Hippocampal formation (tissue), 2 donors: Measurements from ENCODE around the gene FIGN.
A peak's percentile ranks its signal among the peaks of the same experiment; 100 is the strongest.

Experiments used
- DNase-seq, 2 donors: peaks; one replicate each; lab custom pipeline; 2025; lab: John Stamatoyannopoulos, UW

Gene FIGN, protein sequence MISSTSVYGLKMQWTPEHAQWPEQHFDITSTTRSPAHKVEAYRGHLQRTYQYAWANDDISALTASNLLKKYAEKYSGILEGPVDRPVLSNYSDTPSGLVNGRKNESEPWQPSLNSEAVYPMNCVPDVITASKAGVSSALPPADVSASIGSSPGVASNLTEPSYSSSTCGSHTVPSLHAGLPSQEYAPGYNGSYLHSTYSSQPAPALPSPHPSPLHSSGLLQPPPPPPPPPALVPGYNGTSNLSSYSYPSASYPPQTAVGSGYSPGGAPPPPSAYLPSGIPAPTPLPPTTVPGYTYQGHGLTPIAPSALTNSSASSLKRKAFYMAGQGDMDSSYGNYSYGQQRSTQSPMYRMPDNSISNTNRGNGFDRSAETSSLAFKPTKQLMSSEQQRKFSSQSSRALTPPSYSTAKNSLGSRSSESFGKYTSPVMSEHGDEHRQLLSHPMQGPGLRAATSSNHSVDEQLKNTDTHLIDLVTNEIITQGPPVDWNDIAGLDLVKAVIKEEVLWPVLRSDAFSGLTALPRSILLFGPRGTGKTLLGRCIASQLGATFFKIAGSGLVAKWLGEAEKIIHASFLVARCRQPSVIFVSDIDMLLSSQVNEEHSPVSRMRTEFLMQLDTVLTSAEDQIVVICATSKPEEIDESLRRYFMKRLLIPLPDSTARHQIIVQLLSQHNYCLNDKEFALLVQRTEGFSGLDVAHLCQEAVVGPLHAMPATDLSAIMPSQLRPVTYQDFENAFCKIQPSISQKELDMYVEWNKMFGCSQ

DNA sequence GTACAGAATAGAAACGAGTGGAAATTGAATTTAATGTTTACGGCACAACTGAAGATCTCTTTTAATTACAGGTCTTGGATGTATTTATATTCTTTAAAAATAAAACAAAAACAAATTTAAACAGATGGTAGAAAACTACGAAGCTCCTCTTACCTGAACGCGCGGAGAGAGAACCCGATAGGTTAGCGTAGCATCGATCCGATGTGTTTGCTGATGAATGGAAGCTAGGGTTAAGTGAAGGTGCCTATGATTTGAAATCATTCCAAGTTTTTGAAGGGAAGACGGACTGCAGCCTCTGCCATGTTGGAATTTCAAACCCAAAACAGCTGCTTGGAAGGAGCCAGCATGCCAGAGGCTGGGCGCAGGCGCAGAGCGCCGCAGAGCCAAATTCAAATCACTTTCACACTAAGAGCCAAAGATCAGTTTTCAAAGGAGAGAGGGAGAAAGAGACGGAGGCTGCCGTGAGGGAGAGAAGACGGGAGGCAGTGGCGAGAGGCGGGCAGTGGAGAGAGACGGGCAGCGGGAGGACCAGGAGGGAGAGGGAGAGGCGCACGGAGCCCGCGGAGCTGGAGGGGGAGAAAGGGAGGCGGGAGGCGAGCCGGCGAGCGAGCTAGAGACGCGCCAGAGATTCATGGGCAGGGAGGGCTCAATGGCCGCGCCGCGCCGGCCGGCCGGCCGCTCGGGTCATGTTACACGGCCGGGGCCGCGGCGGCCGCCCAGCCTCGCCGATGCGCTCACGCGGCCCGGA is at the start of gene FIGN:
Gene FIGN (minus strand): TSS at position 324 of the 748 bp plus-strand sequence. CDS start 1,081 bp downstream, outside the sequence.
- DNase-seq = peak; percentile 76 to 77

DNA sequence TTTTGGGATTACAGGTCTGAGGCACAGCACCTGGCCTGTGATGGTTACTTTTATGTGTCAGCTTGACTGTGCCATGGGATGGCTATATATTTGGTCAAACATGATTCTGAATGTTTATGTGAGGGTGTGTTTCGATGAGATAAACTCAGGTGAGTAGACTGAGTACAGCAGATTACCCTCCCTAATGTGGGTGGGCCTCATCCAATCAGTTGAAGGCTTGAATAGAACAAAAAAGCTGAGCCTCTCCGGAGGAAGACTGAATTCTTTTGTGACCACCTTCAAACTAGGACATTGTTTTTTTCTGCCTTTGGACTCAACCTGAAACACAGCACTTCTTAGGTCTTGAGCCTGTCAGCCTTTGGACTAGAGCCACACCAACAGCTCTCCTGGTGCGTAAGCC is 49.4 kb upstream of the FIGN start:
- DNase-seq = no peak

DNA sequence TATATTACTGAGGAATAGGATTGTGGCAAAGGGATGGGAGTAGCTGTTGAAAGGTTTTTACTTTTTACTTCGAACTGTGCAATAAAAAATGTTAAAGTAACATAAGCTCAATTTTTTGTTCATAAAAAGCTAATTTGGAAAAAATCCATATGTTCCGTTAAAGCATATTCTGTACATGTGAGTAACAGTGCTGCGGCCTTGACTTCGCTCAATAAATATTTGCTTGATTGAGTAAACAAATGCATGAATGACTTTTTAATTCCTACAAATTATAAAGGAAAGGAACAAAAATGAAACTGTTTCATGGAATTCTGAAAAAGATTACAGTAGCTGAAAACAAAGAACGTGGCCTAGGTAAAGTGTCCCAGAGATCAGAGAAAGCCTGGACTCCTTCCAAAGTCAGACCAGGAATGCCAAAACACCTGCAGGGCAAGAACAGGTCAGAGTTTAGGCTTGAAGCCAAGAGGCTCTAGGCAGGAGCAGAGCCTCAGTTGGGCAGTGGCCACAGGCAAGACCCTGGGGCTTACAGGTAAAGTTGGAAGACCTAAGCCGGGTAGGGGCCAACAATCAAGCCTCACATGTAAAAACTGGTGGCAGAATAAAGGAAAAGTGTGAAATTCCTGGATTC is 44.3 kb upstream of the FIGN start:
- no peak for DNase-seq

DNA sequence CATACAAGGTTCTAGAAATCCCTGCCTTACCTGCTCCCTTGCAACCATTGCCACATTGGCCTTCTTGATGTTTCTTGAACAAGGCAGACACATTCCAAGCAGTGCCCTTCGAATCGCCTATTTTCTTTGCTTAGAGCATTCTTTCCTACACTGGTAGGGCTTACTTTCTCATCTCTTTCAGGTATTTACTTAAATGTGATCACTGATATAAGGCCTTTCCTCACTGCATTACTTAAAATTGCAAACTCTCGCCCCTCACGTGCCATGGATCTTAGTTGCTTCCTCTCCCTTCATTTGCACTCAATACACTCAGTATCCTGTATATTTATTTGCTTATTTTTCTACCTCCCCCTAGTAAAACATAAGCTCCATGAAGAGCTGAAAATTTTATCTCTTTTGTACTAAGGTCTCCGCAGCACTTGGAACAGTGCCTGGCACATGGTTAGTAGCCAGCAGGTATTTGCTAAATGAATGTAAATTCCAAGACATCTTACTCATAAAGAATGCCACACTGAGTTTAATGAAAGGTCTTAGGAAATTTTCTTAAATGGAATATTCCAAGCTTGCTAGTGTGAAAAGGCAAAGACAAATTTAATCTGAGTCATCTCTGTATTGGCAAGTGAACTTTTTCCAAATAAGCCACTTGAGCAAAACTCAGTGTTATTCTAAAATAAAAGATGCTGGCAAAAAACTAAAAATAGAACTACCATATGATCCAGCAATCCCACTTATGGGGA is 42.4 kb upstream of the FIGN start:
- DNase-seq = no peak

DNA sequence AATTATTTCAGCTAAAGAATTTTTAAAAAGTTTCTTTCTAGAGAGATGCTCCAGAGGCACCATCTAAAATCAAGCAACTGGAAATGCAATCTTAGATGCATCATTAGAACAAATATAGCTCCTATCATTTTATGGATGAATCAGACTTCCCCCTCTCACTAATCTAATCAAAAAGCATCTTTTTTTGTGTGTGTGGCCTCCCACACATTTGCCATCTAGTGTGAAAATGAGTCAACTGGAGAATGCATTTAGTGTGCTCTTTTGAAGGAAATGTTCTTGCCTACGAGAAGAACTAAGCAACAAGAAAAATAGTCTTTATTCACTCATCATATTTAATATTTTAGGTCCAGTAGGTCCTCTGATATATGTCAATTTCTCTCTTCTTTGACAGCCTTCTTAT is 39.5 kb upstream of the FIGN start:
- peak in 1 of 2 donors; percentile 6 for DNase-seq

DNA sequence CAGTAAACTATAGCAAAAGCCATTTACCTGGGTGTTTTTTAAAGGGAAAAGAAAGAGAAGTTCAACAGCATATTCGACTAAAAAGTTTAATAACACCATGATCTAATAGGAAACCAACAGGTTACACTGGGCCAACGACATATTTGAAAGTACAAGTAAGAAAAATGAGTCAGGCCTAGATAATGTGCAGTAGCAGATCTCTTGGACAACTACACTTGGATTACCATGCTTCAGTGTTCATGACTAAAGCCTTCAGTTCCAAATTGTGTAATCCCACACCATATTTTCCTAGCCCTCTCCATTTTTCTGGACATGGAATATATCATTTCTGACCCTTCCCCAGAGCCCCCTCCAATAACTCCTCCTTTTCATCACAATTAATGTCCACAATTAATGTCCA is 39.1 kb upstream of the FIGN start:
- DNase-seq = no peak

DNA sequence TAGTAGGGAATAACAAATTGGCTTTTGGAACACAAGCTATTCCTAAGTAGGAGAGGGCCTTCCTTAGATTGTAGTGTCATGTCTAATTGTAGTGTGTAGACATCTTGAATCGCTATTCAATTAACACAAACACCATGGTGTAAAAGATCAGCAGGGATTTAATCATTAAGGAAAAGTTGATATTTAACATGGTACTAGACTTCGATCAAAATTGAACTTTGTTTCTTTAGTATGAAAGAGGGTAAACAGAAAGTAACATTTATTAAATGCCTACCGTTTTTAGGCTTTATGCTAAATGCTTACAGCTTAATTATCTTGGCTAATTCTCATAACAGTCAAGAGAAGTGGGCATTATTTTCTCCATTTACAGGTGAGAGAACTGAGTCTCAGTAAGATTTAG is 37.5 kb upstream of the FIGN start:
- no peak for DNase-seq

DNA sequence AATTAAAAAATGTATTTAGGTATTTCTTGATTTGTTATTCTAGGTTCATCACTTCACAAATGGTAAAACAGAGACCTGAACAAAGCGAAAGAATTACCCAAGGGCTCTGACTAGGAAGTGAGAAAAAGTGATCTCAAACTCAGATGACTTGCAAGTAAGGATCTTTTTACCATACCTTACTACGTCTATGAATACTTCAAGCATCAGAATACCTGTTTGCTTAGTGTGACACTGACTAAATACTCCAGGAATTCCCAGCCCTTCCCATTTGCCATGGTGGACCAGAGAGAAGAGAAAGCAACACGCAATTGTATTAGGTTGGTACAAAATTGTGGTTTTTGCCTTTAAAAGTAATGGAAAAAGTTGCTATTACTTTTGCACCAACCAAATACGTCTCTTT is 35.8 kb upstream of the FIGN start:
- DNase-seq = no peak

DNA sequence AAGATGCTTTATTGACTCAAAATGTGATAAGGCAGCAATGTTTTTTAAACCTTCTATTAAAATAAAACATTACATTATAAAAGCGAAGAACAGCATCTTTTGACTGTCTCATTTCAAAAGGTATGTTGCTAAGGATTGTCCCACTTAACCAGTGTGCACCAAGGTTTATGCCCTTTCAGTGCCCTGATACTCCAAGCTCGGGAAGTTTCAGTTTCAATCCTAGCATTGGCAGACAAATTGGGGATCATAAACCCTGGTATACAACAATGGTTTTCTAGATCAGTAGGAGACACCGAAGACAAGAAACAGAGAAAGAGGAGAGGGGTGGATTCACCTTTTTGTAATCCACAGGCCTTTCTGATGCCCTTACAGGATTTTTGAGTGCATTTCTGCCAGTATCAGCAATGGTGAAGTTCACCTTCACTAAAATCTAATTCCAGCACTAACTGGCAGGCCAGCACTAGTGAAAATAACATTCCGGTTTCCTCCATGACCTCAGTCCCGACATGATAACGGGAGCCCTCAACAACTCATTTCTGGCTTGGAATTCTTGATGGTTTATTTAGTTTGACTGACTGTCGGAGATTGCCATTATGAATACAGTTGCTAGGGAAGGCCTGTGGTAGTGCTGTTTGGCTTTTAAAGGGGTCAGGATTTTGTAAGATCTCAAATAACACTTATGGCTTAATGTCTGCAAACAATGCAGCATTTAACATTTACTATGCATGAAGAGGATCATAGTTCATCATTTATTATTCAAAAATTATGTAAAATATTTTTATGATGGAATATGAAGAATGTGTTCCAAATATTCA is 33.3 kb upstream of the FIGN start:
- DNase-seq = no peak

DNA sequence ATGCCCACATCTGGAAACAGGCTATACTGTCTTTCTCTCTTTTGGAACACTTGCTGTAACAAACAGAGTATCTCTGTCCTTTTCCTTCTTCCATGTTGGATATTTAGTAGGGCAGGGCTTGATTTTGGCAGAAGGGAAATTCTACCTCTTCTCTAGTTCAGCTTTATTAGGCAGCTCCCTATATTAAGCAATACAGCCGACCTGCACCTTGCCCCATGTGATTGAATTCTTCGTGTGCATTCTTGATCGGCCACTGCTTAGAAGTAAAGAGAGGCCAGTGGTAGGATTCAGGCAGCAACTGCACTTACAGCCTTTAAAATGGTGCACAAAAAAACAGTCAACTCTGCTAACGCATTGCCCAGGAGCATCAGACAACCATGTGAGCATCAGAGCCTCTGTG is 31.3 kb upstream of the FIGN start:
- DNase-seq = no peak

DNA sequence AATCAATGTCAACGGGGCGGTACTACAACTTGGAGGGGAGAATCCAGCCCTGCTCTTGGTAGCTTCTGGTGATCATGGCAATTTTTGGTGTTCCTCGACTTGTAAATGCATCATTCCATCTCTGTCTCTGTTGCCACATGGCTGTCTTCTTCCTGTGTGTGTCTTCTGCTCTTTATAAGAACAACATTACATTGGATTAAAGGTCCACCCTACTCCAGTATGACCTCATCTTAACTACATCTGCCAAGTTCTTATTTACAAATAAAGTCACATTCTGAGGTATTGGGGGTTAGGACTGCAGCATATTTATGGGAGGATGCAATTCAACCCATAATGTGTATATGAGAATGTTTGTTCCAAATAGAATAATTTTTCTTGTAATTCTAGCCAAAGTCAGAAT is 28.8 kb upstream of the FIGN start:
- no peak for DNase-seq

DNA sequence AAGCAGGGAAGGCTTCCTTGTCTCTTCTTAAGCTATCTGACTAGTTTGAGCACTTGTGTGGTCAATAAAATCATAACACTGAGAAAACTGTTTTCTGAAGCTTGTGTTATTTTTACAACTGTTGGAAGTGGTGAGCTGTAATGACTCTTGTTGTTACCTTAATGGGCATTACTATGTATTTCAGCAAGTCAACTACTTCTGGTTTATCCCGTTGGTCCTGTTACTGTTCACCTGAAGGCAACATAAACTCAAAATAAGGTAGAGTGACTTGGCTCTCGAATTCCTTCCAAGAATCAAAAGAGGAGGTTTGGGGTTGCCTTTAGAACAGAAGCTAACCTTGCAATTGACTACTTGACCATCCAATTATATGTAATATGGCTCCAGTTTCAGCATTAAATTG is 23.2 kb upstream of the FIGN start:
- DNase-seq = no peak

DNA sequence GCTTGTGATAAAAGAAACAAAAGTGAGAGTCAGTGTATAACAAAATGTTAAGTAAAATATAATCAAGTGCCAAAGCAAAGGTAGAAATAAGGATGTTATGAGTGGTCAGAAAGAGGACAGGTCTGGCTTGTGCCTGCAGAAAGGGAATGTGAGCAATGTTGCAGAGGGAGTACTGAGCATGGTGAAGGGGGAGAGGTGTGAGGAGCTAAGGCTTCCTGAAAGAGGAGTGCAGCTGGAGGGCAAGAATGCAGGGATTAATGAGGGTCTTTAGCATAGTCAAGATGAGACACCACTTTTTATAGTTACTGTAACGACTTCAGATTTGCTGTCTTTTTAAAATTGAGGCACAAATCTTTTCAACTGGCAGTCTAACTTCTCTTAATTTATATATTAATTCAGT is 22.0 kb upstream of the FIGN start:
- no peak for DNase-seq

DNA sequence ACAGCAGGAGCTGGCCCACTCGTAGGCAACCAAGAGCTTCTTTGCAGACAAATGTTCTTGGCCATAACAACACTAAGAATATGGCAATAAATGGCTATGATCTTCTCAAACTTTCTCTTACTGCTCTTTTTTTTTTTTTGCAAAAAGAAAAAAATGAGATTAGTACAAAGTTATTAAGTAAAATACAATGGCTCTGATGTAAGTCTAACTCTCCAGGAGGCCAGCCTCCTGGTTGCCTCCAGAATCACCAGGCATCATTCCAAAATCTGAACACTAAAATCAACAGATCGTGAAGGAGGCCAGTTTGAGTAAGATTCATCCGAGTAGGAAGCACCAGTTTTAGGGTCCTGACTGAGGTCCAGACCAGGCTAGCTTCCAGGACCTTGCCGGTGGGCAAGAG is 20.8 kb upstream of the FIGN start:
- DNase-seq = no peak

DNA sequence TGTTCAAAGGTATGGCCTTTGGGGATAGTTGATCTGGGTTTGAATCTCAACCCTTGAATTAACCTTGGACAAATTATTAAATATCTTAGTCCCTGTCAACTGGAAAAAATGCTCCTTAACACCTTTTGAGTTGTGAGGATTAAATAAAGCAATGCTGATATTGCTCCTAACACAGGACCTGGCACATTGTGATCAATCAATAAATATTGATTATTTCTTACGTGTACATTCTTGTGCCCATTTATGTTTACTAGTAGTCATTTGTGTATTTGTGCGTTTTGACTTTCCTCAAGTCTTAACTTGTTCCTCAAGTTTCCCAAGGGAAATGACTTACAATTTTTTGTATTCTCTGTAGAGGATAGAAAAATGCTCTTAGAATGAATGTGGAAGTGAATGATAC is 19.6 kb upstream of the FIGN start:
- DNase-seq = no peak

DNA sequence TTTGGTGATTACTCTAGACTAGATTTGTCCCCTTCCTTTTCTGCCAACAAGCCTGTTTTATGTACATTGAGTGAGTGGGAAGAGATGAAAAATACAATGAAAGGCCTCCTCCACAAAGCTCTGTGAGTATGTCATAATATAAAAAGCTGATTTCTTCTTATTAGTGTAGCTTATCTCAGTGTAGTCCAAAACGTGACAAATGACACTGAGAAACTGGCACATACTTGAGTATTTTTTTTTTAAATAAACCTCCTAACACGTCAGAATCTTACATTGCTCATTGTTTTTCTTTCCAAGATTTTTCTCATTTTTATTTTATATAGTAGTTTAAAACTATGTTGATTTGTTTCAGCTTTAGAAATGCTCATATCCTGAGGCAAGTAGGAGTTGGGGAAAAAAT is 17.9 kb upstream of the FIGN start:
- no peak for DNase-seq

DNA sequence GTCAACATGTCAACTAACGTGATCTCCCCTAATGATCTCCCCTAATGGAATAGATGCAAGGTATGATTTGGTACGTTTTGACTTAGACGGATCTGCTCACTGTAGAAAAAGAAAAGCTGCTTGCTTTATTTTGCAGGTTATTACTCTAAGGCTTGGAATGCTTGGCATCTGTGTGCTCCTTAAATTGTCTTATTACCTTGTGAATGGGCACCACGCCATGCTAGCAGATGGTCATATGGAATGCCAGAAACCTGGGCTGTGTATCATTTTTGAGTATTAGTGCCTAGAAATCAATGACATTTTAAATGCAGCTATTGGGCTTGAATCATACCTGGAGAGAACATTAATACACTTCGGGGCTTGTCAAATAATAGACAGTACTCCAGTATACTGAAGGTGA is 16.5 kb upstream of the FIGN start:
- no peak for DNase-seq

DNA sequence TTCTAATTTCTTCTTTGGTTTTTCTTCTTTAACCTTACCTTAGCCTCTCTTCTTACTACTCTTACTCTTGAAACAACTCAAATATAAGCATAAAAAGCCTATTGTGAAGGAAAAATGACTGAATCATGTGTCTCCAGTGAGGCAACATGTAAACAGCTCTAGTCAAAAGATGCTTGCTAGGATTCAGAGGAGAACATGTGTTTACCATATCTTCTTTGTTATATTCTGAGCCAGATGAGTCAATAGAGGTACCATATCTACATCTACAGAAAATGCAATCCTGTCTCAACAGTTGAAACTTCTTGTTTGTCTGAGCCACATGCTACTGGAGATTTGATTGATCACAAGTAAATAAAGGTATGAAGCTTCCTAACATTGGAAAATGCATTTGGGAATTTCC is 15.9 kb upstream of the FIGN start:
- DNase-seq = no peak

DNA sequence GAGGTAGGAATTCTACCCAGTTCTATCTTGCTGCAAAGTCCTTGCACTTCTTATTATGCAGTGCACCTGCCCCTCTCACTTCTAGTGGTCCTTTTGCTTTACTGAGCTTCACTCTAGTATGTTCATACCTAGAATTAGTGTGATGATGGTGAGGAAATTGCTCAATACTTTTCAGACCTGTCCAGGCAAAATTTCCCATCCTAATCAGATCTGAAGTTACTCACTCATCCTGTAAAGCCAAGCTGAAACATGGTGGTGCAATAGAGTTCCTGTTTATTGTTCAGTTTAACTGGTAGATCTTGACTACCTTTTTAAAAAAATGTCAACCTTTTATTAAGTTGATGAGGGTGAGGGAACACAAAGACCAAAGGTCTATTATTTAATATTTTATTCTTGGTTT is 12.6 kb upstream of the FIGN start:
- no peak for DNase-seq

DNA sequence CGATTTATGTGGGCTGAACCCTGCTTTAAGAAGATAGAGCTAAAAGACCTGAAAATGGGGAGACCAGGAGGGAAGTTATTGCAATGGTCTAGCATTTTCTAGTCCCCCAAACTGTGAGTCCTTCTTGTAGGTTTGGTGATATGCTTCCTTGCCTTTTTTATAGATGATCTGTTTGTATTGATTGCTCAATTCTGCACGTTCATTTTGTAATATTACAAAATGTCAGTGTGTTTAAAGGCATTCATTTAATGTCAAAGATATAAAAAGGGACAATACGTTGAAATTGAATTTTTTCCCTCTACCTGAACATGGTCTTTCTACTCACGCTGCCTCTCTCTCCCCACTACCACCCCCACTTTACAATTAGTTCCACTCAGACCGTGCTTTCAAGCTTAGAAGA is 5.6 kb upstream of the FIGN start:
- DNase-seq = no peak

DNA sequence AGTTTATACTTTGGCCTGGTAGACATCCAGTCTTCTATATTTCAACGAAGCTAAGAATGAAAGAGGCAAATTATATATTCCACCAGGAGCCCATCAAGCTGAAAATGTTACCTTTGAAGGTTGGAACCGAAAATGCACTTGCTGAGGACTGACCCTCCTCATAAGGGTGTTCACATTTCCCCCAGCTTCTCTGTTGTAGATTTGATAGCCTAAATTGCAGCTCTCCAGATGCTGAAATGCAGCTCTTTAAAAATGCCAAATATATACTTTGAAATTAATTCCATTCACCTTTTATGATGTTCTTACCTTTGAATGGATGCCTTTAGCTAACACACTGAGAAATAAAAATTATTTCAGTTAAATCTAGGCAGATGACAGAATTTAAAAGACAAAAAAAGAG is 1.8 kb upstream of the FIGN start:
- no peak for DNase-seq
